Amygdala (tissue), 56 donors: Measurements from ENCODE around the gene RNASE12.
"Not testable (repeated sequence)": the region's sequence is repeated elsewhere in the genome, so short reads cannot be mapped to it uniquely, and the experiment has no call there.

Source experiments
- DNase-seq, 56 donors: peaks; one replicate each; lab custom pipeline; 2025; lab: John Stamatoyannopoulos, UW

Gene RNASE12

DNA sequence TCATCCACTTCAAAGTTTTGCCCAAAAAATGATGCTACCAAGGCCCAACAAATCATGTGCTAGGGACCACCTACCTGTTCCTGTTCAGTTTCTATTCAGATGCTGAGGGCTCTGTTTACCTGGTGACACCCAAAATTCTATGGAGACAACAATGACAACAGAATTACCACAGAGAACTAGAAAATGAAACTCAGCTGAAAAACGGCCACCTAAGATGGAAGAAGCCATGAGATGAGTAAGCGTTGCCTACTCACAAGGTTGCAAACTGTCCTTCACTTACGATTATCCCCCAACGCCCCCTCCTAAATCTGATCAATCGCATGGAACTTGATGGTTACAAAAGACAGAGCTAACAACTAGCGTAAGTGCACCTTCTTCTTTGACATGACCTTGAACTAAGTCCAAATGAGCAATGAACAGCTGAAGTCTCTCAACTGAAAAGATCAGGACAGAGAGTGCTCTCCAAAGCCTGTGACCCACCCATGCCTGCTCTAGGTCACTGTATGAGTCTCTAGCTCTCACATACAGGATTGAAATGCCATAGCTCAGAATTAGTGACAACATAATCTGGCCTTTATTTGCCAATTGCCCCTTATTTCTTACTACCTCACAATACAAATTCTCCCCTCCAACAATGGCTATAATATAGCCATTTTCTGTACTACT lies 3.6 kb downstream of the RNASE12 start, which contains the start of gene RNASE11:
Gene RNASE11, minus strand, starts transcription at position 513 of the 666 bp plus-strand sequence.
- no peak for DNase-seq

DNA sequence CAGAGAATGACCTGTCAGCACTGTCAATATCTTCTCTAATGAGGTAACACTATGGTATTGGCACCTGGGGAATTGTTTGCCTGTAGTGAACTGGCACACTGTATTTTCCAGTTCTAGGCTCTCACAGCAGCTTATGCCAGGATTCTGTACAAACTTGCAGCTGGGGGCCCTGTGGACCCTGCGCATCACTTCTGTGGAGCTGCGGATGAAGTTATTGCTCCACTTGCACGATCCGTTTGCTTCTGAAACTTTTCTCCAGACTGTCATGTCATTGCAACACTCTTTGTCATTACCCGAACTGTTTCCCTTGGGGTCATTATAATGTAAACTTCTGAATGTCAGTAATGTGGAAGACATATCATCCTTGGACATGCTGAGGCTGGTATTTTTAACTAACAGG lies 7.3 kb downstream of the RNASE12 start:
- no peak for DNase-seq

DNA sequence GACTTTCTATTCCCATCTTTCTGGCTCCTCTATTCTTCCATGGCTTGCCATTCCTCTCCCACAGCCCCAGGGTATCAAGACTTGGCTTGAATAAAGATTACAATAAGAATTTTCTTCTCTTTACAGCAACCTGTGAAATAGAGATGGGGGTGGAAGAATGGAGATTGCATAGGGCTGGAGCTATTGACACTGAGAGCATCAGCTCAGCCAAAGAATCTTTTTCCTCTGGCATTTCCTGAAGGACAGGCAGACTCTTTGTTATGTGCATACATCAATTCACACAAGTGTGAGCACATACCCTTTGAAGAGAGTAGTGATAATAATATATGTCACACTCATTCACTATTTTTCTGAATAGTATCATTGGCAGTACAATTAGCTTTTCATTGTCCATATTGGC lies 8.0 kb downstream of the RNASE12 start:
- no peak for DNase-seq

- no peak for DNase-seq
Measured at GRCh38 chr14:20580242-20580641, 10.9 kb downstream of the RNASE12 start.

DNA sequence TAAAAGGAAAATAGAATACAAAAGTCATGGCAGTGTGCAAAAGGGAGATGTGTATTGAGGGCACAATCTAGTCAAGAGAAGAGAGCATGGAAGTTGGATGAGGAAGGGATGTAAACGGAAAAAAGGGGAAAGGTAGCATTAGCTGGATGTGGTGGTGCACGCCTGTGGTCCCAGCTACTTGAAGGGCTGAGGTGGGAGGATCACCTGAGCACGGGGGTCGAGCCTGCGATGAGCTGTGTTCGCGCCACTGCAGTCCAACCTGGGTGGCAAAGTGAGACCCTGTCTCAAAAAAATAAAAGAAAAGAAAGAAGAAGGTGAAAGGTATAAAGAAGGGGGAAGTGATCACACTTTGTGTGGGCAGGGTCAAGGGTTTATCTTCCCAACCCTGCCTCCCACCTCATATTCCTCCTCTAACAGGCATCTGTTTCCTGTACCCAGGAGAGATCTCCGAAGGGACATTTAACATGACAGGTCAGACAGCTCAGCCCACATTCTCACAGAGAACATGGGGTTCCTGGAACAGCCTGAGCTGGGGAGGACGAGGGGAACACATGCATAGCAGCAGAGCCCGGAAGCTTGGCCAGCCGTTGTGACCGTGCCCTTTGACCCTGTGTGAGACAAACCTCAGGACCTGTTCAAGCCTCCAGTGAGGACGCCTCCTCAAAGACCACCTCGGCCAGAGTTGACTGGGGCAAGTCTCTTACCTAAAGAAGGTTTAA lies 12.2 kb downstream of the RNASE12 start:
- DNase-seq: no peak

- no peak for DNase-seq
Measured at GRCh38 chr14:20578325-20578724, 12.9 kb downstream of the RNASE12 start.

DNA sequence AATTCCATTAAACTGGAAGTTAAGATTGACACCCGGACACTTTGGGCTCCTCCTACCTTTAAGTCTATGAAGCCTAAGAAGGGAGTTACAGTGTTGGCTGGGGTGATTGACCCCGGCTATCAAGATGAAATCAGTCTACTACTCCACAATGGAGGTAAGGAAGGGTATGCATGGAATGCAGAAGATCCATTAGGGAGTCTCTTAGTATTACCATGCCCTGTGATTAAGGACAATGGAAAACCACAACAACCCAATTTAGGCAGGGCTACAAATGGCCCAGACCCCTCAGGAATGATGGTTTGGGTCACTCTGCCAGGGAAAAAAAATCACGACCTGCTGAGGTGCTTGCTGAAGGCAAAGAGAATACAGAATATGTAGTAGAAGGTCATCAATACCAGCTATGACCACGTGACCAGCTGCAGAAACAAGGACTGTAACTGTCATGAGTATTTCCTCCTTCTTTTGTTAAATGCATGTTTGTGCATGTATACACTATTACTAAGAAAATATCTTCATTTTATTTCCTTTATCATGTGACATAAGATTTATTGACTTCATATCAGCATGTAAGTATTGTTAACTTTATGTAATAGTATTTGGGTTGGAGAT lies 18.7 kb downstream of the RNASE12 start:
- DNase-seq: not testable (repeated sequence)

DNA sequence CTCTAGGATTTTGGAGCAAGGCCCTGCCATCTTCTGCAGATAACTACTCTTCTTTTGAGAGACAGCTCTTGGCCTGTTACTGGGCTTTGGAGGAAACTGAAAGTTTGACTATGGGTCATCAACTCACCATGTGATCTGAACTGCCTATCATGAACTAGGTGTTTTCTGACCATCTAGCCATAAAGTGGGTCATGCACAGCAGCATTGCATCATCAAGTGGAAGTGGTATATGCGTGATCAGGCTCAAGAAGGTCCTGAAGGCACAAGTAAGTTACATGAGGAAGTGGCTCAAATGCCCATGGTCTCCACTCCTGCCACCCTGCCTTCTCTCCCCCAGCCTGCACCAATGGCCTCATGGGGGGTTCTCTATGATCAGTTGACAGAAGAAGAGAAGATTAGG lies 20.5 kb downstream of the RNASE12 start:
- not testable (repeated sequence) for DNase-seq

DNA sequence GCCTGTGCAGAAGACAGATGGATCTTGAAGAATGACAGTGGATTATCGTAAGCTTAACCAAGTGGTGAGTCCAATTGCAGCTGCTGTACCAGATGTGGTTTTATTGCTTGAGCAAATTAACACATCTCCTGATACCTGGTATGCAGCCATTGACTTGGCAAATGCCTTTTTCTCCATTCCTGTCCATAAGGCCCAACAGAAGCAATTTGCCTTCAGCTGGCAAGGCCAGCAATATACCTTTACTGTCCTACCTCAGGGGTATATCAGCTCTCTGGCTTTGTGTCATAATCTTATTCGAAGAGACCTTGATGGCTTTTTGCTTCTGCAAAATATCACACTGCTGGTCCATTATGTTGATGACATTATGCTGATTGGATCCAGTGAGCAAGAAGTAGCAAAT lies 21.3 kb downstream of the RNASE12 start:
- not testable (repeated sequence) for DNase-seq

DNA sequence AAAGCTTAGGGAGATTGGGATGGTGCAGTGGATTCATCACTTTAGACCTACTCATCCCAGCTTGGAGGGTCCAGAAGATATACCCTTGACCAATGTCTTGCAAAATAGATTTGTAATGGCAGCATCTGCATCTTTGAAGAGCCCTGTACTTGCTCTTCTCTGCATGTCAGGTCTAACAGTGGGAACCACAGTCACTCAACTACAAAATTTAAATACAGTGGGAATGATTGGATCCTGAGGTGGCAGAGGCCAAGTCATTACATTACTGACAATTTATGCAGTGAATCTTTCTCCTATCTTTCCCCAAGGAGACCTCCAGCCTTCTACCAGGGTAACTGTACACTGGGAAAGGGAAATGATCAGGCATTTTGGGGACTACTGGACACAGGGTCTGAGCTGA lies 22.1 kb downstream of the RNASE12 start:
- no peak for DNase-seq

- DNase-seq: no peak
Measured at GRCh38 chr14:20568393-20568792, 22.8 kb downstream of the RNASE12 start.

DNA sequence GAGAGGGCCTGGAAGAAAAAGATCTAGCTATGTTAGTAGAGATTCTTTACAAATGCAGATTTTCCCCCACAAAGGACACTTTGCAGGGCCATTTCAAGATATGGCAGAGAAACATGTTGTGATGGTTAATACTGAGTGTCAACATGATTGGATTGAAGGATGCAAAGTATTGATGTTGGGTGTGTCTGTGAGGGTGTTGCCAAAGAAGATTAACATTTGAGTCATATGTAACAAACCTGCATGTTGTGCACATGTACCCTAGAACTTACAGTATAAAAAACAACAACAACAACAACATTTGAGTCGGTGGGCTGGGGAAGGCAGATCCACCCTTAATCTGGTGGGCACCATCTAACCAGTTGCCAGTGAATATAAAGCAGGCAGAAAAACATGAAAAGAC lies 24.0 kb downstream of the RNASE12 start:
- not testable (repeated sequence) for DNase-seq

GRCh38 chr14:20564501-20564997 lies 26.6 kb downstream of the RNASE12 start:
- no peak for DNase-seq

GRCh38 chr14:20563971-20564370 lies 27.2 kb downstream of the RNASE12 start:
- no peak for DNase-seq

- no peak for DNase-seq
Measured at GRCh38 chr14:20560961-20561360, 30.2 kb downstream of the RNASE12 start, which contains the start of gene RNASE9. RNASE9 (minus strand) TSS chr14:20561047.

- no peak for DNase-seq
Measured at GRCh38 chr14:20559461-20559904, 31.7 kb downstream of the RNASE12 start.

GRCh38 chr14:20557212-20557542 lies 34.0 kb downstream of the RNASE12 start:
- no peak for DNase-seq

GRCh38 chr14:20556500-20557211 lies 34.5 kb downstream of the RNASE12 start:
- no peak for DNase-seq

DNA sequence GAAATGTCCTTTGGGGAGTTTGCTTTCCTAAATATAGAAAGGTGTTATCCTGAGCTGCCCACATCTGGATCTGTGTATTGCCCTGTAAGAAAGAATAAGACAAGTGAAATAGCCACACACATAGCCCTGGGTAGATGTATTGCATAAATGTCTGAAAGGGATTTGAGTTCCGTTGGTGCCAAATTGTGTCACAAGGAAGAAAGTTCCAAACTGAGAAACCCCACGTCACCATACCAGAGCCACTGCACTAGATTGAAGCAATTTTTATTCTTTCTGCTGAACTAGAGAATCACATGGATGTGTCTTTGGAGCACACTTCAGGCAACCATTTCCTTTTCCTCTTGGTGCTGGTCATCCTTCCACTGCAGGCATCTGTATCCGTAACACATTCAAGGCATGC lies 35.3 kb downstream of the RNASE12 start:
- DNase-seq: no peak

DNA sequence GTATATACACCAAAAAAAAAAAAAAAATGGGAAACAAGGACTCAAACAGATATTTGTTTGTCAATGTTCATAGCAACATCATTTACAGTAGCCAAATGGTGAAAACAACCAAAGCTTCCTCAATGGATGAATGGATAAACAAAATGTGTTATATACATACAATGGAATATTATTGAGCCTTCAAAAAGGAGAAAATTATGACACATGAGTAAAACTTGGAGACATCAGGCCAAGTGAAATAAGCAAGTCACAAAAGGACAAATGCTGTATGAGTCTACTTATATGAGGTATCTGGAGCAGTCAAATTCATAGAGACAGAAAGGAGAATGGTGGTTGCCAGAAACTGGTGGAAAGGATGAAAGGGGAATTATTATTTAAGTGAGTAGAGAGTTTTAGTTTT lies 38.2 kb downstream of the RNASE12 start:
- DNase-seq: no peak

DNA sequence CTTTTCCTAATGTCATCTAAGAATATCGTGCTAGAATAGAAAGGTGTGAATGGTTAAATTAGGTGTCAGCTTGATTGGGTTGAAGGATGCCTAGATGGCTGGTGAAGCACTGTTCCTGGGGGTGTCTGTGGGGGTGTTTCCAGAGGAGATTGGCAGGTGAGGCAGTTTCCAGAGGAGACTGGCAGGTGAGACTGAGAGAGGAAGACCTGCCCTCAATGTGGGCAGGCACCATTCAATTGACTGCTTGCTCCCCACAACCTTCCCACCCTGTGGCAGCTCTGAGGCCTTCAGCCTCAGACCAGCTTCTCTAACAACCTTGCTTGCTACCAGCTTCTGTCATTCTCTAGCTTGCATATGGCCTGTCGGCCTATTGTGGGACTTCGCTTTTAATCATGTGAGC lies 39.6 kb downstream of the RNASE12 start:
- DNase-seq: no peak
